GM18505 (cell line): ENCODE measurements around the gene PLA2G5.

Experiments
- ATAC-seq: cut with Tn5 transposase; IDR thresholded peaks from one replicate; pipeline ENCODE4 v1.9.1; 2021; ENCODE audit not compliant: unreplicated experiment
- POLR2A ChIP-seq: IDR thresholded peaks from 4 replicates; pipeline ENCODE4 v1.6.1; 2011; ENCODE audit warnings: borderline replicate concordance; ENCODE audit not compliant: insufficient read depth, insufficient read length; ENCODE audit errors: extremely low read depth

PLA2G5 gene

GRCh38 chr1:20109223-20109856 lies 39.3 kb downstream of the PLA2G5 start:
- TF ChIP-seq POLR2A, result no peak
- ATAC-seq, result no peak

GRCh38 chr1:20110679-20111078 lies 40.7 kb downstream of the PLA2G5 start:
- no peak for ATAC-seq
- TF ChIP-seq POLR2A, result no peak

- ATAC-seq, result no peak
- TF ChIP-seq POLR2A, result no peak
These were observed 41.5 kb downstream of the PLA2G5 start for GRCh38 chr1:20111452-20111851.

- no peak for ATAC-seq
- no peak for TF ChIP-seq POLR2A
These were observed 42.4 kb downstream of the PLA2G5 start for GRCh38 chr1:20112279-20113000.

- no peak for ATAC-seq
- TF ChIP-seq POLR2A, result no peak
These were observed 44.1 kb downstream of the PLA2G5 start for GRCh38 chr1:20114021-20114648.

GRCh38 chr1:20115479-20115878 lies 45.5 kb downstream of the PLA2G5 start:
- ATAC-seq, result no peak

GRCh38 chr1:20115916-20116315 lies 45.9 kb downstream of the PLA2G5 start:
- TF ChIP-seq POLR2A, result no peak
- ATAC-seq, result no peak

More at GRCh38 chr1:20115479-20115878, 45.5 kb downstream of the PLA2G5 start:
- no peak for TF ChIP-seq POLR2A

- ATAC-seq, result no peak
- TF ChIP-seq POLR2A, result no peak
These were observed 47.2 kb downstream of the PLA2G5 start for GRCh38 chr1:20117236-20117635.

- ATAC-seq, result no peak
These were observed 49.4 kb downstream of the PLA2G5 start, which contains the start of gene PLA2G2D for GRCh38 chr1:20119347-20119746. TSS of gene PLA2G2D (minus strand) at chr1:20119536. CDS start at chr1:20119498, 38 bp downstream.

GRCh38 chr1:20120796-20121195 lies 50.8 kb downstream of the PLA2G5 start:
- ATAC-seq, result no peak
- TF ChIP-seq POLR2A, result no peak

More at GRCh38 chr1:20119347-20119746, 49.4 kb downstream of the PLA2G5 start, which contains the start of gene PLA2G2D:
- TF ChIP-seq POLR2A, result no peak

- no peak for TF ChIP-seq POLR2A
- no peak for ATAC-seq
These were observed 53.9 kb downstream of the PLA2G5 start for GRCh38 chr1:20123722-20124455.

- TF ChIP-seq POLR2A, result no peak
These were observed 54.6 kb downstream of the PLA2G5 start for GRCh38 chr1:20124456-20125057.

GRCh38 chr1:20125100-20125499 lies 55.1 kb downstream of the PLA2G5 start:
- ATAC-seq, result no peak

More at GRCh38 chr1:20124456-20125057, 54.6 kb downstream of the PLA2G5 start:
- ATAC-seq, result no peak

More at GRCh38 chr1:20125100-20125499, 55.1 kb downstream of the PLA2G5 start:
- no peak for TF ChIP-seq POLR2A
